ENCODE results near the gene NFXL1. TPM values are rescaled to one million over a fixed set of nuclear protein-coding genes. Genes with fewer than 3 reads are reported as not detected.

Gene NFXL1
- total and polyA plus RNA-seq, 2 of the 4 experiments (the other 2 are of a cell fraction): 13.9 to 23.1 TPM

- H2AK9ac ChIP-seq (replicated peaks; ENCODE audit: low read depth, low read length, poor library complexity): no peak overlapping the region
- H2BK5ac ChIP-seq (ENCODE audit: low read depth, low read length, poor library complexity, severe bottlenecking): peak overlapping the region; percentile 98
- peaks cover 17% of the 10 kb centered on the region for H3K4me1 ChIP-seq (ENCODE audit: control insufficient read depth, insufficient read depth, low read length)
- dilution Hi-C loops (cut with HindIII; ENCODE audit: low sequenced_read_pairs, unreplicated experiment) (no loop called here), intact Hi-C loops (cut with micrococcal nuclease) (no loop called here), in situ Hi-C loops (cut with MboI; ENCODE audit: low sequenced_read_pairs) (loop anchor here (25.0 kb wide), 1 partner anchor 500 kb away; no protein-coding TSS in a partner anchor)
- peak overlapping the region; percentile 66; the same call in 1 of the 2 replicates for H3K23ac ChIP-seq (ENCODE audit: low read depth, low read length)
- no peak overlapping the region for H2BK15ac ChIP-seq (ENCODE audit: low read depth, low read length)
- H2BK20ac ChIP-seq (ENCODE audit: low read depth, low read length): peak overlapping the region; percentile 94
- DNase-seq: peak; percentile 77
- no peaks in the 10 kb centered on the region for H3K9me3 ChIP-seq (ENCODE audit: control insufficient read depth, insufficient read depth, low read length)
- peak overlapping the region; percentile 26; the same call in 1 of the 2 replicates for H3K4ac ChIP-seq (ENCODE audit: low read depth, low read length)
- H4K5ac ChIP-seq (ENCODE audit: low read depth, low read length): peak overlapping the region; percentile 45; the same call in 1 of the 2 replicates
- WGBS, 2 experiments (ENCODE audit: extremely low coverage in 2 of 2, insufficient read length in 1 of 2): no CpG with 5 or more reads among the region's 3 CpGs
- no peaks in the 10 kb centered on the region for H4K20me1 ChIP-seq (ENCODE audit: insufficient read depth, low read length)
- H3K4me3 ChIP-seq (ENCODE audit: insufficient read depth, low read depth, low read length): no peak overlapping the region
- CTCF ChIA-PET: interaction anchor here (0.7 kb wide), 1 partner anchor 10 kb away, joined by 3 read pairs; no protein-coding TSS in a partner anchor
- H3K36me3 ChIP-seq (ENCODE audit: control insufficient read depth, insufficient read depth, low read length): peaks cover 11% of the 10 kb centered on the region
- no TSS peak for BruUV-seq (replicated peaks)
- ATAC-seq (ENCODE audit: low read depth): peak; percentile 86
- peak overlapping the region; percentile 20; the same call in 1 of the 2 replicates for H3K4me2 ChIP-seq (ENCODE audit: low read depth, low read length)
- peak overlapping the region; percentile 78 for H3K18ac ChIP-seq (ENCODE audit: low read depth, low read length)
- POLR2A ChIA-PET (ENCODE audit: unreplicated experiment): no interaction called here
- H3K79me1 ChIP-seq (ENCODE audit: low read depth in 1 of 2, low read length in 2 of 2): peaks cover 8 to 17% of the 10 kb centered on the region in 2 experiments; a peak in 3 of 4 replicates
- H2BK120ac ChIP-seq (ENCODE audit: low read depth, low read length): peak overlapping the region; percentile 90
- no peak overlapping the region for H2AFZ ChIP-seq (replicated peaks; ENCODE audit: low read length, poor library complexity)
- peak overlapping the region; percentile 33; the same call in 1 of the 2 replicates for H2AK5ac ChIP-seq (ENCODE audit: low read depth, low read length)
- peak overlapping the region; percentile 80 for H4K91ac ChIP-seq (ENCODE audit: insufficient read depth, low read depth, low read length)
- no peaks in the 10 kb centered on the region for H3K27me3 ChIP-seq (ENCODE audit: control insufficient read depth, insufficient read depth, low read length)
- H3K56ac ChIP-seq (ENCODE audit: extremely low read depth, insufficient read depth, low read length): no peak overlapping the region
- peak overlapping the region; percentile 68 for H3K14ac ChIP-seq (replicated peaks; ENCODE audit: low read depth, low read length)
- H4K8ac ChIP-seq (ENCODE audit: low read depth in 2 of 2, low read length in 2 of 2): peak overlapping the region; percentile 10 to 78; a peak in 3 of 4 replicates
- peak overlapping the region; percentile 80; the same call in 1 of the 2 replicates for H3K27ac ChIP-seq (ENCODE audit: insufficient read depth, low read length)
- H3K9me1 ChIP-seq (ENCODE audit: insufficient read depth, low read length): peaks cover 2% of the 10 kb centered on the region; the same call in 1 of the 2 replicates
- H3K9ac ChIP-seq (ENCODE audit: low read depth, low read length): no peak overlapping the region
- TF ChIP-seq BHLHE40 (IDR thresholded peaks at IDR 0.05; ENCODE audit: low read depth, low read length) (peak; percentile 29; the same call in 1 of the 2 replicates), SMC3 (IDR thresholded peaks at IDR 0.05; ENCODE audit: low read depth, low read length) (no peak), MXI1 (IDR thresholded peaks at IDR 0.05; ENCODE audit: borderline replicate concordance, low read depth, low read length) (no peak)
These were observed 52.1 kb downstream of the NFXL1 start for GRCh38 chr4:47862297-47862696.
